Cardiac fibroblast (primary cell): ENCODE measurements around the gene FHAD1.
"Not testable (repeated sequence)": the region's sequence is repeated elsewhere in the genome, so short reads cannot be mapped to it uniquely, and the experiment has no call there.

Source experiments
- DNase-seq, 2 donors: peaks; one replicate each; pipeline versions ENCODE4 v3.0.0 to v3.0.0-alpha.2; 2010; ENCODE audit warnings: low read depth in 2 of 2
- H3K4me3 ChIP-seq, 2 donors: replicated peaks in 1 of 2; 1 replicate in 1 of 2; 2 replicates in 1 of 2; pipeline ENCODE4 v1.5.1; 2011; ENCODE audit warnings: low read depth in 2 of 2, low read length in 2 of 2, mild to moderate bottlenecking in 2 of 2, moderate library complexity in 1 of 2
- TF ChIP-seq, protein P1 (sequence below): IDR thresholded peaks from one replicate; pipeline ENCODE4 v1.5.1; 2011; ENCODE audit warnings: low read depth, mild to moderate bottlenecking, low read length, inconsistent platforms

Gene FHAD1

DNA sequence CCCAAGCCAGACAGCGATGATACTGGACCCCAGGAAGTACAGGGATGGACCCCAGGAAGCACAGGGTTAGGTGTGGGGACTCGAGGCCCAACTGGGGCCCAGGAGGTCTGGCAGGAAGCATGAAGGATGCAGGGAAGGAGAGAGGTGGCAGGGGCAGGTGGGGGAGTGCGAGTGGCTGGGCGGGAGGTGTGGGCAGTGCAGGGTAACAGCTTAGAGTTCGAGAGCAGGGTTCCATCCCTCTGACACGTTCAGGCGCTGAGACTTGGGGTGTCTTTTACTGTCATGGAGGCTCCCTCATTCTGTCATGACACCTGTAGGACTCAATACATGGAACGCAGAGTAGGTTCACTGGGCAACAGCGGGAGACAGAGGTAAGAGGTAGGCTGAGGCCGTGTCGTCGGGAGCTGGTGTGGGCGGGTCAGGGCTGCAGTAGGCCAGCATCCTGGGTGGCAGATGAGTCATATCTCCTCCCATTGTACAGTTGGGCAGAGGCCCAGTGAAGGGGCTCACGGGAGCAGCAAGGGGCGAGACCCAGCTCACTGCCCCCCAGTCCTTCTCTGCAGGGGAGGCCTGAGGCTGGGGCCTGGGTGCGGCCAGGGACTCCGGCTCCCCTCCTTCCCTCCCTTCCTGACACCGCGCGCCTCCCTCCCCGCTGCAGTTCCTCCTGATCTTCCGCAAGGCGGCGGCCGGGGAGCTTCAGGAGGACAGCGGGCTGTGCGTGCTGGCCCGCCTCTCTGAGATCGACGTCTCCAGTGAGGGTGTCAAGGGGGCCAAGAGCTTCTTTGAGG lies 179.7 kb downstream of the FHAD1 start:
- TF ChIP-seq, protein P1, sequence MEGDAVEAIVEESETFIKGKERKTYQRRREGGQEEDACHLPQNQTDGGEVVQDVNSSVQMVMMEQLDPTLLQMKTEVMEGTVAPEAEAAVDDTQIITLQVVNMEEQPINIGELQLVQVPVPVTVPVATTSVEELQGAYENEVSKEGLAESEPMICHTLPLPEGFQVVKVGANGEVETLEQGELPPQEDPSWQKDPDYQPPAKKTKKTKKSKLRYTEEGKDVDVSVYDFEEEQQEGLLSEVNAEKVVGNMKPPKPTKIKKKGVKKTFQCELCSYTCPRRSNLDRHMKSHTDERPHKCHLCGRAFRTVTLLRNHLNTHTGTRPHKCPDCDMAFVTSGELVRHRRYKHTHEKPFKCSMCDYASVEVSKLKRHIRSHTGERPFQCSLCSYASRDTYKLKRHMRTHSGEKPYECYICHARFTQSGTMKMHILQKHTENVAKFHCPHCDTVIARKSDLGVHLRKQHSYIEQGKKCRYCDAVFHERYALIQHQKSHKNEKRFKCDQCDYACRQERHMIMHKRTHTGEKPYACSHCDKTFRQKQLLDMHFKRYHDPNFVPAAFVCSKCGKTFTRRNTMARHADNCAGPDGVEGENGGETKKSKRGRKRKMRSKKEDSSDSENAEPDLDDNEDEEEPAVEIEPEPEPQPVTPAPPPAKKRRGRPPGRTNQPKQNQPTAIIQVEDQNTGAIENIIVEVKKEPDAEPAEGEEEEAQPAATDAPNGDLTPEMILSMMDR = peak; percentile 27
- peak; percentile 46 to 63 for DNase-seq
- no peak overlapping the region for H3K4me3 ChIP-seq

DNA sequence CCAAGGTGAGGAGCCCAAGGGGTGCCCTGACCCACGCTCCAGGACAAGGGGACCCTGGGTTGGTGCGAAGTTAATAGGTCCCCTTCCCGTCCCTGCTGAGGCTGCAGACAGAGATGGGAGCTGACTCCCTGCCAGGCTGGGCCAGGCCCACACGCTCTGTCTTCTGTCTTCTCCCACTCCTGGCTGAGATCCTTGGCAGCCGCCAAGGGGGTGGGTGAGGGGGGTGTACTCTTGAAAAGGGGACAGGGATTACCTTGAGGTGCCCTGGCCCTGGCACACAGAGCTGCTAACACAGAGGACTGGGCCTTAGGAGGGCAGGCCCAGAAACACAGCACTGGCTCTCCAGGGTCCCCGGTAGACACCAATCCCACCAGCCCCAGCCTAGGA lies 180.2 kb downstream of the FHAD1 start:
- no peak for DNase-seq
- H3K4me3 ChIP-seq = no peak overlapping the region
- TF ChIP-seq, protein P1 = no peak

- not testable (repeated sequence) for DNase-seq, H3K4me3 ChIP-seq
These were observed 181.2 kb downstream of the FHAD1 start for GRCh38 chr1:15428252-15428651.

DNA sequence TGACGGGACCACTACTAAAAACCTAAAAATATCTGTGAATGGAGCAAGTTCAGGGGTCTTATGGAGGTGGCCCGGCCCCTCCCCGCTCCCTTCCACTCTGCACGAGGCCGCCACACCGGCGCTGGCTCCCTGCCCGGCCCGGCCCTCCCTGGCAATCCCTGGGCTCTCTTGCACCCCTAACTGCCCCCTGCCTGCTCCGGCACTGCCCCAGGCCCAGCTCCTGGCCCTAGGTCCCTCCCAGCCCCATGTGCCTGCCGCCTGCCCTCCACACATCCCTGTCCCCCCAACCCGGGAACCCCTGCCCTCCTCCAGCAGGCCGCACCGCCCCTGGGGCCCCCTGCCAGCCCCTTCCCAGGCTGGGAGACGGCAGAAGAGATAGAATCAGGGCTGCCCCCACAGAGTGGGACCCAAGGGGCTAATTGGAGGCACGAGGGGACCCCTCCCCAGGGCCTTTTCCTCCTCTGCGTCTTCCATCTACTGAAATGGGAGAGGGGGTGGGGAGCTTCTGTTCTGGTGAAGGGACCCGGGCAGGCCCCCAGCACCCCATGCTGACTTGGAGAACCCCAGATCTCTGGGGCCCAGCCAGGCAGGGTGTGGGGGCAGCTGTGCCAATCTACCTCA lies 181.9 kb downstream of the FHAD1 start:
- DNase-seq = no peak
- TF ChIP-seq, protein P1 = no peak
- H3K4me3 ChIP-seq = no peak overlapping the region

GRCh38 chr1:15429701-15430149 lies 182.7 kb downstream of the FHAD1 start:
- no peak overlapping the region for H3K4me3 ChIP-seq
- TF ChIP-seq, protein P1 = no peak
- peak in 1 of 2 donors; percentile 74 for DNase-seq

GRCh38 chr1:15430787-15431570 lies 184.0 kb downstream of the FHAD1 start:
- H3K4me3 ChIP-seq = no peak overlapping the region
- peak; percentile 41 to 60 for DNase-seq

More at GRCh38 chr1:15430787-15431570, 184.0 kb downstream of the FHAD1 start:
- TF ChIP-seq, protein P1 = peak; percentile 94
